Activated naive CD8-positive, alpha-beta T cell treated with anti-CD3 and anti-CD28 coated beads for 36 hours (primary cell): ENCODE data around the gene HS6ST3. TPM values are rescaled to one million over a fixed set of nuclear protein-coding genes. Genes with fewer than 3 reads are reported as not detected.

Experiments used
- DNase-seq: peaks from one replicate; pipeline ENCODE4 v3.0.0; 2021
- H3K27ac Mint-ChIP-seq: one replicate; pipeline ENCODE4 v1.8.0; 2022; ENCODE audit warnings: mild to moderate bottlenecking, moderate library complexity, mixed read lengths
- H3K27me3 Mint-ChIP-seq: one replicate; pipeline ENCODE4 v1.8.0; 2022; ENCODE audit warnings: mild to moderate bottlenecking, mixed read lengths
- H3K36me3 Mint-ChIP-seq: one replicate; pipeline ENCODE4 v1.8.0; 2021; ENCODE audit warnings: mild to moderate bottlenecking, mixed read lengths
- H3K4me1 Mint-ChIP-seq: one replicate; pipeline ENCODE4 v1.8.0; 2021; ENCODE audit warnings: mixed read lengths
- H3K4me3 Mint-ChIP-seq: one replicate; pipeline ENCODE4 v1.8.0; 2022; ENCODE audit warnings: mild to moderate bottlenecking, moderate library complexity, mixed read lengths
- H3K9me3 Mint-ChIP-seq: one replicate; pipeline ENCODE4 v1.8.0; 2022; ENCODE audit warnings: mixed read lengths
- total RNA-seq, 2 experiments: library from RNA; stranded (reverse); gene quantifications; one replicate each; pipeline ENCODE4 v1.2.3, GENCODE V29; 2021

HS6ST3 gene
- total RNA-seq, 2 experiments from 2014 or later = not detected

- Mint-ChIP-seq H3K27me3 (no peaks in the 10 kb centered on the region), H3K9me3 (no peaks in the 10 kb centered on the region), H3K4me3 (no peak overlapping the region), H3K27ac (no peak overlapping the region), H3K36me3 (no peaks in the 10 kb centered on the region), H3K4me1 (no peaks in the 10 kb centered on the region)
- DNase-seq = no peak
Observed at GRCh38 chr13:96797136-96797535, 707.2 kb downstream of the HS6ST3 start.

GRCh38 chr13:96803456-96804100, 713.7 kb downstream of the HS6ST3 start:
- Mint-ChIP-seq H3K27me3 (no peaks in the 10 kb centered on the region), H3K9me3 (peaks cover 2% of the 10 kb centered on the region), H3K27ac (no peak overlapping the region), H3K36me3 (no peaks in the 10 kb centered on the region), H3K4me1 (no peaks in the 10 kb centered on the region), H3K4me3 (no peak overlapping the region)
- DNase-seq = no peak

GRCh38 chr13:96804174-96804573, 714.3 kb downstream of the HS6ST3 start:
- Mint-ChIP-seq H3K4me1 (no peaks in the 10 kb centered on the region), H3K4me3 (no peak overlapping the region), H3K9me3 (peaks cover 2% of the 10 kb centered on the region), H3K27ac (no peak overlapping the region), H3K36me3 (no peaks in the 10 kb centered on the region), H3K27me3 (no peaks in the 10 kb centered on the region)
- no peak for DNase-seq

GRCh38 chr13:96806746-96807145, 716.8 kb downstream of the HS6ST3 start:
- DNase-seq = no peak
- H3K36me3 Mint-ChIP-seq = no peaks in the 10 kb centered on the region
- H3K9me3 Mint-ChIP-seq = peaks cover 2% of the 10 kb centered on the region
- H3K27me3 Mint-ChIP-seq = no peaks in the 10 kb centered on the region
- no peak overlapping the region for H3K4me3 Mint-ChIP-seq
- H3K4me1 Mint-ChIP-seq = no peaks in the 10 kb centered on the region
- H3K27ac Mint-ChIP-seq = no peak overlapping the region

- H3K36me3 Mint-ChIP-seq = no peaks in the 10 kb centered on the region
- H3K4me3 Mint-ChIP-seq = no peak overlapping the region
- H3K9me3 Mint-ChIP-seq = peaks cover 6% of the 10 kb centered on the region
- H3K27ac Mint-ChIP-seq = no peak overlapping the region
- H3K27me3 Mint-ChIP-seq = no peaks in the 10 kb centered on the region
- no peaks in the 10 kb centered on the region for H3K4me1 Mint-ChIP-seq
- no peak for DNase-seq
Observed at GRCh38 chr13:96809366-96810096, 719.6 kb downstream of the HS6ST3 start.

- H3K27me3 Mint-ChIP-seq = no peaks in the 10 kb centered on the region
- H3K27ac Mint-ChIP-seq = no peak overlapping the region
- peaks cover 7% of the 10 kb centered on the region for H3K9me3 Mint-ChIP-seq
- H3K36me3 Mint-ChIP-seq = no peaks in the 10 kb centered on the region
- no peak for DNase-seq
- no peak overlapping the region for H3K4me3 Mint-ChIP-seq
- H3K4me1 Mint-ChIP-seq = no peaks in the 10 kb centered on the region
Observed at GRCh38 chr13:96810104-96810503, 720.2 kb downstream of the HS6ST3 start.

- Mint-ChIP-seq H3K4me3 (no peak overlapping the region), H3K4me1 (no peaks in the 10 kb centered on the region), H3K9me3 (peaks cover 5% of the 10 kb centered on the region), H3K27ac (no peak overlapping the region), H3K27me3 (no peaks in the 10 kb centered on the region), H3K36me3 (no peaks in the 10 kb centered on the region)
- no peak for DNase-seq
Observed at GRCh38 chr13:96811049-96811448, 721.1 kb downstream of the HS6ST3 start.

GRCh38 chr13:96816261-96816660, 726.4 kb downstream of the HS6ST3 start:
- no peak for DNase-seq
- H3K4me1 Mint-ChIP-seq = no peaks in the 10 kb centered on the region
- no peak overlapping the region for H3K27ac Mint-ChIP-seq
- no peaks in the 10 kb centered on the region for H3K36me3 Mint-ChIP-seq
- peaks cover 5% of the 10 kb centered on the region for H3K9me3 Mint-ChIP-seq
- no peaks in the 10 kb centered on the region for H3K27me3 Mint-ChIP-seq
- H3K4me3 Mint-ChIP-seq = no peak overlapping the region

- Mint-ChIP-seq H3K9me3 (peaks cover 5% of the 10 kb centered on the region), H3K4me1 (no peaks in the 10 kb centered on the region), H3K27me3 (no peaks in the 10 kb centered on the region), H3K27ac (no peak overlapping the region), H3K4me3 (no peak overlapping the region), H3K36me3 (no peaks in the 10 kb centered on the region)
- no peak for DNase-seq
Observed at GRCh38 chr13:96816874-96817273, 727.0 kb downstream of the HS6ST3 start.

GRCh38 chr13:96817336-96817941, 727.5 kb downstream of the HS6ST3 start:
- Mint-ChIP-seq H3K27ac (no peak overlapping the region), H3K9me3 (peaks cover 4% of the 10 kb centered on the region), H3K4me1 (no peaks in the 10 kb centered on the region), H3K27me3 (no peaks in the 10 kb centered on the region), H3K4me3 (no peak overlapping the region), H3K36me3 (no peaks in the 10 kb centered on the region)
- DNase-seq = no peak

- Mint-ChIP-seq H3K9me3 (peaks cover 3% of the 10 kb centered on the region), H3K27me3 (no peaks in the 10 kb centered on the region), H3K4me3 (no peak overlapping the region), H3K27ac (no peak overlapping the region), H3K36me3 (no peaks in the 10 kb centered on the region), H3K4me1 (no peaks in the 10 kb centered on the region)
- DNase-seq = no peak
Observed at GRCh38 chr13:96819375-96819774, 729.5 kb downstream of the HS6ST3 start.

GRCh38 chr13:96821381-96821780, 731.5 kb downstream of the HS6ST3 start:
- no peak overlapping the region for H3K4me3 Mint-ChIP-seq
- no peaks in the 10 kb centered on the region for H3K9me3 Mint-ChIP-seq
- H3K27me3 Mint-ChIP-seq = no peaks in the 10 kb centered on the region
- no peaks in the 10 kb centered on the region for H3K36me3 Mint-ChIP-seq
- H3K4me1 Mint-ChIP-seq = no peaks in the 10 kb centered on the region
- no peak overlapping the region for H3K27ac Mint-ChIP-seq
- DNase-seq = no peak

- no peak overlapping the region for H3K27ac Mint-ChIP-seq
- no peak overlapping the region for H3K4me3 Mint-ChIP-seq
- no peaks in the 10 kb centered on the region for H3K27me3 Mint-ChIP-seq
- H3K9me3 Mint-ChIP-seq = no peaks in the 10 kb centered on the region
- H3K36me3 Mint-ChIP-seq = no peaks in the 10 kb centered on the region
- H3K4me1 Mint-ChIP-seq = no peaks in the 10 kb centered on the region
- DNase-seq = no peak
Observed at GRCh38 chr13:96821971-96822370, 732.1 kb downstream of the HS6ST3 start.

GRCh38 chr13:96822895-96823294, 733.0 kb downstream of the HS6ST3 start:
- Mint-ChIP-seq H3K27me3 (no peaks in the 10 kb centered on the region), H3K4me3 (no peak overlapping the region), H3K9me3 (no peaks in the 10 kb centered on the region), H3K27ac (no peak overlapping the region), H3K4me1 (no peaks in the 10 kb centered on the region), H3K36me3 (no peaks in the 10 kb centered on the region)
- DNase-seq = no peak

GRCh38 chr13:96824140-96824539, 734.2 kb downstream of the HS6ST3 start:
- no peaks in the 10 kb centered on the region for H3K36me3 Mint-ChIP-seq
- H3K27ac Mint-ChIP-seq = no peak overlapping the region
- H3K4me3 Mint-ChIP-seq = no peak overlapping the region
- no peaks in the 10 kb centered on the region for H3K27me3 Mint-ChIP-seq
- no peaks in the 10 kb centered on the region for H3K9me3 Mint-ChIP-seq
- no peaks in the 10 kb centered on the region for H3K4me1 Mint-ChIP-seq
- DNase-seq = no peak

- Mint-ChIP-seq H3K4me1 (no peaks in the 10 kb centered on the region), H3K36me3 (no peaks in the 10 kb centered on the region), H3K27me3 (no peaks in the 10 kb centered on the region), H3K27ac (no peak overlapping the region), H3K9me3 (no peaks in the 10 kb centered on the region), H3K4me3 (no peak overlapping the region)
- DNase-seq = no peak
Observed at GRCh38 chr13:96825653-96826052, 735.7 kb downstream of the HS6ST3 start.
